Body of pancreas (tissue), 4 donors: ENCODE data around the gene NR1H4.

Experiments
- POLR2A ChIP-seq, 3 donors: fragments of 450-650 bp; IDR thresholded peaks; one replicate each; pipeline ENCODE4 v1.6.1; 2016; ENCODE audit warnings: antibody characterized with exemption in 3 of 3, mild to moderate bottlenecking in 2 of 3
- TF ChIP-seq, protein P1 (sequence below), 7 experiments: fragments of 450-650 bp in 4 of 7; fragments of 200-600 bp in 3 of 7; sonication (generic) in 3 of 7; IDR thresholded peaks; one replicate each; pipeline ENCODE4 v1.5.1; 2016 to 2019; ENCODE audit warnings: antibody characterized with exemption in 7 of 7

DNA sequence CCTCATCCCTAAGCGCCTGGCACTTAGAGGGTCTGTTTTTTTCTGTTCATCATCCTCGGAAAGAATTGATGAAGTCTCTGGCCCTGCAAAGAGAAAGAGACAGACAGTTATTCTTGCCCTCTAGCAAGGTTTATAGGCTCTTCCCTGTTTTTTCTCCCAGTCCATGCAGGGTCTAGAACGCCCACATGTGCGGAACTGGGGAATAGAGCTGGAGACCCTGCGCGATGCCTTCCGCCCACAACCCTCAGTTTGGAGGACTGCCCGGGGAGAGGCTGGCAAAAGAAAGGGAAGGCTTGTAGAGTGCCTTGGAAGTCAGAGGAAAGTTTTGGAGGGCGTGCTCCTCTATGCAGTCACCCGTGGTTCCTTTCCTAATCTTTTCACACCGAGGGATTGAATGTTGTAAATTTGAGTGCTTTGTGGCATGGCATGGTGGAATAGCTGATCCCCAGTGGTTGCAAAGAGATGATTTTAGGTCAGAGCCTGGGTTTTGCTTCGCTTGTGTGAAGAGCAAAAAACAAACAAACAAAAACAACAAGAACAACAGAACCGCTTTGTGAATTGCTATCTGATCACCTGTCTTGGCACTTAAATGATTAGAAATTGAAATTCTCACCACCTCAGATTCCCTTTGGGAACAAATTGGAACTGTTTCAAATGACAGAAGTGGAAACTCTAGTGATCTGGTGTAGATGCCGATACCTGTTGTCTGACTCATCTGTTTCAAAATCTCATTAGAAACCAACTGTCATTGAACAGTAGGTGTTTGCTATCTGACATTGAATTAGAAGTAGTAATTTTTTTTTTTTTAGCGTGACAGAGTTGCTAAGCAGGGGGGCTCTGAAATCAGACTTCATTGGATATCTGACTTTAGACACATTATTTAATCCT lies 100.8 kb downstream of the NR1H4 start:
- TF ChIP-seq, protein P1, sequence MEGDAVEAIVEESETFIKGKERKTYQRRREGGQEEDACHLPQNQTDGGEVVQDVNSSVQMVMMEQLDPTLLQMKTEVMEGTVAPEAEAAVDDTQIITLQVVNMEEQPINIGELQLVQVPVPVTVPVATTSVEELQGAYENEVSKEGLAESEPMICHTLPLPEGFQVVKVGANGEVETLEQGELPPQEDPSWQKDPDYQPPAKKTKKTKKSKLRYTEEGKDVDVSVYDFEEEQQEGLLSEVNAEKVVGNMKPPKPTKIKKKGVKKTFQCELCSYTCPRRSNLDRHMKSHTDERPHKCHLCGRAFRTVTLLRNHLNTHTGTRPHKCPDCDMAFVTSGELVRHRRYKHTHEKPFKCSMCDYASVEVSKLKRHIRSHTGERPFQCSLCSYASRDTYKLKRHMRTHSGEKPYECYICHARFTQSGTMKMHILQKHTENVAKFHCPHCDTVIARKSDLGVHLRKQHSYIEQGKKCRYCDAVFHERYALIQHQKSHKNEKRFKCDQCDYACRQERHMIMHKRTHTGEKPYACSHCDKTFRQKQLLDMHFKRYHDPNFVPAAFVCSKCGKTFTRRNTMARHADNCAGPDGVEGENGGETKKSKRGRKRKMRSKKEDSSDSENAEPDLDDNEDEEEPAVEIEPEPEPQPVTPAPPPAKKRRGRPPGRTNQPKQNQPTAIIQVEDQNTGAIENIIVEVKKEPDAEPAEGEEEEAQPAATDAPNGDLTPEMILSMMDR (IDR thresholded peaks at IDR 0.05): no peak
- TF ChIP-seq POLR2A (IDR thresholded peaks at IDR 0.05): no peak
